SK-N-SH (cell line): ENCODE data around the gene TPD52L1. TPM values are rescaled to one million over a fixed set of nuclear protein-coding genes. Genes with fewer than 3 reads are reported as not detected.

ENCODE experiments used
- CTCF ChIA-PET: fragments of 300-600, 350-600 bp; formaldehyde crosslinking; extraction: SDS; loops from one replicate; lab custom pipeline; 2021; lab: Yijun Ruan, JAX
- POLR2A ChIA-PET: fragments of 350-600 bp; sonication (Branson Sonifier 250); formaldehyde crosslinking; extraction: SDS; loops from one replicate; lab custom pipeline; 2020; ENCODE audit warnings: antibody characterized with exemption, inconsistent platforms; lab: Yijun Ruan, JAX
- DNase-seq: peaks from one replicate; pipeline ENCODE4 v3.0.0; 2012
- H2AFZ ChIP-seq: fragments of 200-600 bp; sonication (generic); 2 replicates; pipeline ENCODE4 v1.8.1; 2016; ENCODE audit warnings: antibody characterized with exemption, mild to moderate bottlenecking, low read depth
- H3F3A ChIP-seq: fragments of 200-600 bp; sonication (generic); replicated peaks from 2 replicates; pipeline ENCODE3; 2016; ENCODE audit warnings: antibody characterized with exemption, mild to moderate bottlenecking; ENCODE audit not compliant: insufficient read depth
- H3K27ac ChIP-seq, 2 experiments: fragments of 200-500 bp in 1 of 2; fragments of 200-600 bp in 1 of 2; sonication (Bioruptor generic) in 1 of 2; sonication (generic), shearing (Covaris generic) in 1 of 2; 2 replicates each; pipeline versions ENCODE4 v1.5.1 to v1.6.1; 2014 to 2016; ENCODE audit warnings: low read depth in 2 of 2, inconsistent platforms in 1 of 2, low read length in 1 of 2, mild to moderate bottlenecking in 1 of 2, mixed read lengths in 1 of 2
- H3K27me3 ChIP-seq: fragments of 200-600 bp; sonication (generic), shearing (Covaris generic); 2 replicates; pipeline ENCODE4 v1.6.1; 2016; ENCODE audit warnings: mixed run types; ENCODE audit not compliant: insufficient read depth
- H3K36me3 ChIP-seq, 2 experiments: fragments of 200-500 bp in 1 of 2; fragments of 200-600 bp in 1 of 2; sonication (Bioruptor generic) in 1 of 2; sonication (generic) in 1 of 2; replicated peaks in 1 of 2; 2 replicates each; pipeline versions ENCODE3 to v1.5.1; 2014 to 2016; ENCODE audit warnings: low read length in 1 of 2, mild to moderate bottlenecking in 1 of 2; ENCODE audit not compliant: insufficient read depth in 2 of 2, control insufficient read depth in 1 of 2
- H3K4me1 ChIP-seq, 2 experiments: fragments of 200-500 bp in 1 of 2; fragments of 200-600 bp in 1 of 2; sonication (Bioruptor generic) in 1 of 2; sonication (generic), shearing (Covaris generic) in 1 of 2; 2 replicates each; pipeline versions ENCODE4 v1.5.1 to v1.6.1; 2014 to 2016; ENCODE audit warnings: low read depth in 1 of 2, low read length in 1 of 2, mixed run types in 1 of 2; ENCODE audit not compliant: insufficient read depth in 2 of 2, control insufficient read depth in 1 of 2
- H3K4me2 ChIP-seq: fragments of 200-600 bp; sonication (generic), shearing (Covaris generic); 2 replicates; pipeline ENCODE4 v1.6.1; 2017; ENCODE audit warnings: mixed run types
- H3K4me3 ChIP-seq, 2 experiments: fragments of 200-500 bp in 1 of 2; fragments of 200-600 bp in 1 of 2; sonication (Bioruptor generic) in 1 of 2; sonication (generic), shearing (Covaris generic) in 1 of 2; 2 replicates each; pipeline versions ENCODE4 v1.5.1 to v1.8.1; 2014 to 2016; ENCODE audit warnings: low read depth in 2 of 2, inconsistent platforms in 1 of 2, low read length in 1 of 2, mild to moderate bottlenecking in 1 of 2, mixed read lengths in 1 of 2, moderate library complexity in 1 of 2
- H3K79me2 ChIP-seq: fragments of 200-600 bp; sonication (generic); 2 replicates; pipeline ENCODE4 v1.8.1; 2017; ENCODE audit warnings: mild to moderate bottlenecking; ENCODE audit not compliant: insufficient read depth
- H3K9ac ChIP-seq: fragments of 200-600 bp; sonication (generic); 2 replicates; pipeline ENCODE4 v1.6.1; 2017; ENCODE audit warnings: mixed run types
- H3K9me2 ChIP-seq: fragments of 200-600 bp; sonication (generic); 2 replicates; pipeline ENCODE4 v1.6.1; 2017; ENCODE audit warnings: mixed run types
- H3K9me3 ChIP-seq: fragments of 200-600 bp; sonication (generic); 2 replicates; pipeline ENCODE4 v1.6.1; 2017; ENCODE audit warnings: mixed run types, mild to moderate bottlenecking, moderate library complexity
- H4K20me1 ChIP-seq: fragments of 200-600 bp; sonication (generic); 2 replicates; pipeline ENCODE4 v1.6.1; 2017; ENCODE audit warnings: mild to moderate bottlenecking, mixed run types; ENCODE audit not compliant: insufficient read depth
- CHD2 ChIP-seq: fragments of 150-350 bp; IDR thresholded peaks from 2 replicates; pipeline ENCODE4 v1.6.1; 2018; ENCODE audit warnings: low read length; ENCODE audit not compliant: partially characterized antibody
- CTCF ChIP-seq: fragments of 200-600 bp; sonication (generic); IDR thresholded peaks from 2 replicates; pipeline ENCODE4 v1.6.1; 2017; ENCODE audit warnings: antibody characterized with exemption, mild to moderate bottlenecking, moderate library complexity
- FOSL2 ChIP-seq: IDR thresholded peaks from 2 replicates; pipeline ENCODE4 v1.4.0; 2012; ENCODE audit warnings: low read depth, mild to moderate bottlenecking, moderate library complexity, borderline replicate concordance
- FOXJ3 ChIP-seq: sonication (generic); formaldehyde crosslinking; IDR thresholded peaks from 2 replicates; pipeline ENCODE4 v1.5.1; 2020; ENCODE audit warnings: mild to moderate bottlenecking, missing genetic modification reagents
- FOXM1 ChIP-seq: IDR thresholded peaks from 2 replicates; pipeline ENCODE4 v1.4.0; 2012; ENCODE audit warnings: low read depth, mild to moderate bottlenecking
- GABPA ChIP-seq: IDR thresholded peaks from 2 replicates; pipeline ENCODE4 v1.4.0; 2012; ENCODE audit warnings: low read depth, mild to moderate bottlenecking
- IRF3 ChIP-seq: fragments of 150-350 bp; IDR thresholded peaks from 2 replicates; pipeline ENCODE4 v1.6.1; 2016; ENCODE audit warnings: mild to moderate bottlenecking, low read depth, low read length
- JUND ChIP-seq: IDR thresholded peaks from 2 replicates; pipeline ENCODE4 v1.4.0; 2012
- MXI1 ChIP-seq: IDR thresholded peaks from 2 replicates; pipeline ENCODE4 v1.6.1; 2012; ENCODE audit warnings: mild to moderate bottlenecking, low read depth, low read length, improper control_type of control experiment
- NFIC ChIP-seq: IDR thresholded peaks from 2 replicates; pipeline ENCODE4 v1.4.0; 2012; ENCODE audit warnings: borderline replicate concordance
- NRF1 ChIP-seq: IDR thresholded peaks from 2 replicates; pipeline ENCODE4 v1.6.1; 2012; ENCODE audit warnings: low read depth, mild to moderate bottlenecking, low read length
- RAD21 ChIP-seq: IDR thresholded peaks from 2 replicates; pipeline ENCODE4 v1.6.1; 2012; ENCODE audit warnings: mild to moderate bottlenecking, low read length
- RCOR1 ChIP-seq: fragments of 150-350 bp; IDR thresholded peaks from 2 replicates; pipeline ENCODE4 v1.6.1; 2017; ENCODE audit warnings: antibody characterized with exemption, low read length
- RFX5 ChIP-seq: IDR thresholded peaks from 2 replicates; pipeline ENCODE4 v1.6.1; 2012; ENCODE audit warnings: mild to moderate bottlenecking, improper control_type of control experiment, low read length
- TCF12 ChIP-seq: IDR thresholded peaks from 2 replicates; pipeline ENCODE4 v1.4.0; 2012
- TEAD4 ChIP-seq: IDR thresholded peaks from 2 replicates; pipeline ENCODE4 v1.4.0; 2012; ENCODE audit warnings: mild to moderate bottlenecking, borderline replicate concordance; ENCODE audit not compliant: insufficient read depth
- YY1 ChIP-seq: IDR thresholded peaks from 2 replicates; pipeline ENCODE4 v1.4.0; 2012; ENCODE audit warnings: low read depth, mild to moderate bottlenecking
- WGBS: methylation state at CpG from one replicate; pipeline ENCODE4 v1.1.6; 2017; ENCODE audit warnings: low lambda C conversion rate; 5-methylcytosine and 5-hydroxymethylcytosine counted together
- polyA plus RNA-seq, 3 experiments: library from polyadenylated mRNA; depleted of rRNA; stranded (reverse); fragments of >200 nt; gene quantifications; 2 replicates each; pipeline ENCODE4 v1.2.3, GENCODE V29; 2012

Gene TPD52L1
- polyA plus RNA-seq, 1 of the 3 experiments (the other 2 are of a cell fraction), result 0.13 TPM

GRCh38 chr6:125274935-125275334 lies 121.4 kb downstream of the TPD52L1 start:
- Histone ChIP-seq H3K36me3 (peaks cover 8 to 26% of the 10 kb centered on the region in 2 experiments), H3K4me1 (no peaks in the 10 kb centered on the region; a peak in 1 of 4 replicates), H3K9ac (no peak overlapping the region), H3K27me3 (no peaks in the 10 kb centered on the region), H4K20me1 (no peaks in the 10 kb centered on the region), H3K9me2 (no peaks in the 10 kb centered on the region), H3K4me2 (no peak overlapping the region), H3K79me2 (no peaks in the 10 kb centered on the region), H3K9me3 (no peaks in the 10 kb centered on the region), H3F3A (no peaks in the 10 kb centered on the region), H3K27ac (no peak overlapping the region), H2AFZ (no peak overlapping the region), H3K4me3 (no peak overlapping the region)
- no peak for DNase-seq
- 82% methylated on average over 3 of the region's 3 CpGs for WGBS
- CTCF ChIA-PET, result no interaction called here
- TF ChIP-seq YY1, result no peak
- no peak for TF ChIP-seq TEAD4
- TF ChIP-seq NRF1, result no peak
- no peak for TF ChIP-seq TCF12
- TF ChIP-seq RAD21, result no peak
- no peak for TF ChIP-seq NFIC
- no peak for TF ChIP-seq IRF3
- TF ChIP-seq MXI1, result no peak
- no peak for TF ChIP-seq RFX5
- no peak for TF ChIP-seq RCOR1
- no peak for TF ChIP-seq FOXJ3
- TF ChIP-seq CTCF, result no peak
- no peak for TF ChIP-seq FOXM1
- TF ChIP-seq FOSL2, result no peak
- no peak for TF ChIP-seq CHD2
- POLR2A ChIA-PET, result no interaction called here

- Histone ChIP-seq H3K27ac (no peak overlapping the region), H3K36me3 (peaks cover 8 to 26% of the 10 kb centered on the region in 2 experiments), H3K79me2 (no peaks in the 10 kb centered on the region), H3K4me3 (no peak overlapping the region), H2AFZ (no peak overlapping the region), H3K9ac (no peak overlapping the region), H3K4me2 (no peak overlapping the region), H3K27me3 (no peaks in the 10 kb centered on the region), H3F3A (no peaks in the 10 kb centered on the region), H4K20me1 (no peaks in the 10 kb centered on the region), H3K9me2 (no peaks in the 10 kb centered on the region), H3K4me1 (no peaks in the 10 kb centered on the region; a peak in 1 of 4 replicates), H3K9me3 (no peaks in the 10 kb centered on the region)
- CTCF ChIA-PET, result no interaction called here
- WGBS, result 97% methylated on average over 3 of the region's 3 CpGs
- TF ChIP-seq GABPA (no peak), NFIC (no peak), JUND (no peak)
- no peak for DNase-seq
- POLR2A ChIA-PET, result no interaction called here
These were observed 122.2 kb downstream of the TPD52L1 start for GRCh38 chr6:125275779-125276178.
